Activated T-helper 2 cell treated with anti-CD3 and anti-CD28 coated beads, Interferon-gamma antibody, Interleukin-2, Interleukin-4, amounts not matched to agents 10 μg/mL and 5 μg/mL and 100 μg/mL, durations not matched to agents 14 hours and 24 hours and 36 hours (primary cell): Measurements from ENCODE around the gene TRAF3IP1. TPM values are rescaled to one million over a fixed set of nuclear protein-coding genes. Genes with fewer than 3 reads are reported as not detected.
"Not testable (repeated sequence)": the region's sequence is repeated elsewhere in the genome, so short reads cannot be mapped to it uniquely, and the experiment has no call there.

ENCODE experiments used
- DNase-seq: peaks from one replicate; pipeline ENCODE4 v3.0.0; 2021; ENCODE audit warnings: low spot score
- H3K27ac Mint-ChIP-seq: one replicate; pipeline ENCODE4 v1.8.0; 2021; ENCODE audit warnings: mixed read lengths
- H3K27me3 Mint-ChIP-seq: one replicate; pipeline ENCODE4 v1.8.0; 2021; ENCODE audit warnings: low read depth, mixed read lengths
- H3K36me3 Mint-ChIP-seq: one replicate; pipeline ENCODE4 v1.8.0; 2021; ENCODE audit warnings: low read depth, mixed read lengths
- H3K4me1 Mint-ChIP-seq: one replicate; pipeline ENCODE4 v1.8.0; 2021; ENCODE audit warnings: low read depth, mixed read lengths
- H3K4me3 Mint-ChIP-seq: one replicate; pipeline ENCODE4 v1.8.0; 2021; ENCODE audit warnings: low read depth, mild to moderate bottlenecking, moderate library complexity, mixed read lengths
- H3K9me3 Mint-ChIP-seq: one replicate; pipeline ENCODE4 v1.8.0; 2021; ENCODE audit warnings: mixed read lengths
- intact Hi-C: fragments of 100-400 bp; cut with micrococcal nuclease; formaldehyde crosslinking; loops from one replicate; pipeline ENCODE4 v1.15.1; 2023
- total RNA-seq: library from RNA; stranded (reverse); gene quantifications from 2 replicates; pipeline ENCODE4 v1.2.3, GENCODE V29; 2022

TRAF3IP1 gene
- total RNA-seq, 1 donor from 2014 or later: 14.4 TPM

- H3K36me3 Mint-ChIP-seq: peaks cover 11% of the 10 kb centered on the region
- H3K27ac Mint-ChIP-seq, H3K9me3 Mint-ChIP-seq, DNase-seq, intact Hi-C loops, H3K4me3 Mint-ChIP-seq, H3K27me3 Mint-ChIP-seq: not testable (repeated sequence)
- peaks cover 17% of the 10 kb centered on the region for H3K4me1 Mint-ChIP-seq
Observed at GRCh38 chr2:238324248-238324647, 3.9 kb downstream of the TRAF3IP1 start.

- Mint-ChIP-seq H3K27me3 (no peaks in the 10 kb centered on the region), H3K4me3 (no peak overlapping the region)
- intact Hi-C loops: no loop called here
Observed at GRCh38 chr2:238325694-238326093, 5.4 kb downstream of the TRAF3IP1 start.

GRCh38 chr2:238326801-238327365 is 6.6 kb downstream of the TRAF3IP1 start:
- no peaks in the 10 kb centered on the region for H3K27me3 Mint-ChIP-seq
- peaks cover 11% of the 10 kb centered on the region for H3K36me3 Mint-ChIP-seq
- H3K4me1 Mint-ChIP-seq: peaks cover 10% of the 10 kb centered on the region
- no peaks in the 10 kb centered on the region for H3K9me3 Mint-ChIP-seq
- no peak for DNase-seq
- no peak overlapping the region for H3K4me3 Mint-ChIP-seq
- H3K27ac Mint-ChIP-seq: no peak overlapping the region
- intact Hi-C loops: no loop called here

More at GRCh38 chr2:238325694-238326093, 5.4 kb downstream of the TRAF3IP1 start:
- no peak overlapping the region for H3K27ac Mint-ChIP-seq
- no peak for DNase-seq
- H3K36me3 Mint-ChIP-seq: peaks cover 11% of the 10 kb centered on the region
- no peaks in the 10 kb centered on the region for H3K9me3 Mint-ChIP-seq
- H3K4me1 Mint-ChIP-seq: peaks cover 15% of the 10 kb centered on the region

GRCh38 chr2:238327751-238328150 is 7.4 kb downstream of the TRAF3IP1 start:
- Mint-ChIP-seq H3K27me3 (no peaks in the 10 kb centered on the region), H3K4me3 (no peak overlapping the region), H3K27ac (no peak overlapping the region), H3K4me1 (peaks cover 9% of the 10 kb centered on the region), H3K9me3 (no peaks in the 10 kb centered on the region), H3K36me3 (peaks cover 11% of the 10 kb centered on the region)
- intact Hi-C loops: no loop called here
- DNase-seq: no peak

GRCh38 chr2:238330391-238330790 is 10.1 kb downstream of the TRAF3IP1 start:
- intact Hi-C loops: no loop called here
- Mint-ChIP-seq H3K4me1 (peaks cover 3% of the 10 kb centered on the region), H3K27ac (no peak overlapping the region)

GRCh38 chr2:238331916-238332315 is 11.6 kb downstream of the TRAF3IP1 start:
- intact Hi-C loops: no loop called here
- H3K27me3 Mint-ChIP-seq: no peaks in the 10 kb centered on the region
- peaks cover 8% of the 10 kb centered on the region for H3K36me3 Mint-ChIP-seq
- no peak for DNase-seq
- no peaks in the 10 kb centered on the region for H3K9me3 Mint-ChIP-seq
- no peak overlapping the region for H3K27ac Mint-ChIP-seq
- H3K4me3 Mint-ChIP-seq: no peak overlapping the region
- H3K4me1 Mint-ChIP-seq: no peaks in the 10 kb centered on the region

More at GRCh38 chr2:238330391-238330790, 10.1 kb downstream of the TRAF3IP1 start:
- Mint-ChIP-seq H3K9me3 (no peaks in the 10 kb centered on the region), H3K4me3 (no peak overlapping the region), H3K36me3 (peaks cover 8% of the 10 kb centered on the region), H3K27me3 (no peaks in the 10 kb centered on the region)
- DNase-seq: no peak

- H3K4me1 Mint-ChIP-seq: no peaks in the 10 kb centered on the region
- intact Hi-C loops: no loop called here
- no peak for DNase-seq
- no peaks in the 10 kb centered on the region for H3K36me3 Mint-ChIP-seq
- H3K9me3 Mint-ChIP-seq: no peaks in the 10 kb centered on the region
- H3K4me3 Mint-ChIP-seq: no peak overlapping the region
- no peaks in the 10 kb centered on the region for H3K27me3 Mint-ChIP-seq
- H3K27ac Mint-ChIP-seq: no peak overlapping the region
Observed at GRCh38 chr2:238334885-238335284, 14.6 kb downstream of the TRAF3IP1 start.

- H3K27ac Mint-ChIP-seq, H3K27me3 Mint-ChIP-seq, H3K4me3 Mint-ChIP-seq, H3K9me3 Mint-ChIP-seq, H3K36me3 Mint-ChIP-seq, H3K4me1 Mint-ChIP-seq, DNase-seq, intact Hi-C loops: not testable (repeated sequence)
Observed at GRCh38 chr2:238335591-238335990, 15.3 kb downstream of the TRAF3IP1 start.

GRCh38 chr2:238336151-238336550 is 15.8 kb downstream of the TRAF3IP1 start:
- intact Hi-C loops: no loop called here

GRCh38 chr2:238336793-238337444 is 16.6 kb downstream of the TRAF3IP1 start:
- H3K27me3 Mint-ChIP-seq: no peaks in the 10 kb centered on the region
- intact Hi-C loops: no loop called here
- no peak overlapping the region for H3K4me3 Mint-ChIP-seq

More at GRCh38 chr2:238336151-238336550, 15.8 kb downstream of the TRAF3IP1 start:
- Mint-ChIP-seq H3K4me3 (no peak overlapping the region), H3K27me3 (no peaks in the 10 kb centered on the region), H3K4me1 (no peaks in the 10 kb centered on the region), H3K9me3 (no peaks in the 10 kb centered on the region), H3K27ac (no peak overlapping the region), H3K36me3 (no peaks in the 10 kb centered on the region)
- DNase-seq: no peak

GRCh38 chr2:238337846-238338245 is 17.5 kb downstream of the TRAF3IP1 start:
- Mint-ChIP-seq H3K4me1 (no peaks in the 10 kb centered on the region), H3K36me3 (no peaks in the 10 kb centered on the region), H3K9me3 (no peaks in the 10 kb centered on the region), H3K4me3 (no peak overlapping the region), H3K27ac (no peak overlapping the region), H3K27me3 (no peaks in the 10 kb centered on the region)
- DNase-seq: no peak
- intact Hi-C loops: no loop called here

More at GRCh38 chr2:238336793-238337444, 16.6 kb downstream of the TRAF3IP1 start:
- no peaks in the 10 kb centered on the region for H3K36me3 Mint-ChIP-seq
- DNase-seq: no peak
- H3K27ac Mint-ChIP-seq: no peak overlapping the region
- no peaks in the 10 kb centered on the region for H3K4me1 Mint-ChIP-seq
- no peaks in the 10 kb centered on the region for H3K9me3 Mint-ChIP-seq

GRCh38 chr2:238338710-238339394 is 18.5 kb downstream of the TRAF3IP1 start:
- H3K9me3 Mint-ChIP-seq: no peaks in the 10 kb centered on the region
- no peak overlapping the region for H3K27ac Mint-ChIP-seq
- intact Hi-C loops: no loop called here
- H3K27me3 Mint-ChIP-seq: no peaks in the 10 kb centered on the region
- H3K36me3 Mint-ChIP-seq: no peaks in the 10 kb centered on the region
- no peaks in the 10 kb centered on the region for H3K4me1 Mint-ChIP-seq
- no peak for DNase-seq
- H3K4me3 Mint-ChIP-seq: no peak overlapping the region

- H3K4me3 Mint-ChIP-seq: no peak overlapping the region
- H3K4me1 Mint-ChIP-seq: no peaks in the 10 kb centered on the region
- no peak for DNase-seq
- intact Hi-C loops: no loop called here
- no peaks in the 10 kb centered on the region for H3K36me3 Mint-ChIP-seq
- H3K27me3 Mint-ChIP-seq: no peaks in the 10 kb centered on the region
- H3K27ac Mint-ChIP-seq: no peak overlapping the region
- no peaks in the 10 kb centered on the region for H3K9me3 Mint-ChIP-seq
Observed at GRCh38 chr2:238339395-238339780, 19.1 kb downstream of the TRAF3IP1 start.
